Measurements from ENCODE around the gene UGT2B11.

- no peak for TF ChIP-seq CTCF (IDR thresholded peaks at IDR 0.05)
- TF ChIP-seq POLR2A (IDR thresholded peaks at IDR 0.05): no peak
- TF ChIP-seq POLR2AphosphoS5 (IDR thresholded peaks at IDR 0.05): no peak
- no peak for TF ChIP-seq EP300 (IDR thresholded peaks at IDR 0.05; ENCODE audit: low read depth)
These were observed 60.5 kb downstream of the UGT2B11 start for GRCh38 chr4:69154021-69154420.
